Measurements from ENCODE around the gene CD320.
"Not testable (repeated sequence)": the region's sequence is repeated elsewhere in the genome, so short reads cannot be mapped to it uniquely, and the experiment has no call there.

Gene CD320

GRCh38 chr19:8333767-8334457 is 25.8 kb upstream of the CD320 start:
- no peak for DNase-seq (ENCODE audit: low spot score)

- no peak for DNase-seq (ENCODE audit: low spot score)
Observed at GRCh38 chr19:8332976-8333766, 25.0 kb upstream of the CD320 start.

GRCh38 chr19:8331263-8331845 is 23.2 kb upstream of the CD320 start:
- no peak for DNase-seq (ENCODE audit: low spot score)

GRCh38 chr19:8329996-8330395 is 21.8 kb upstream of the CD320 start:
- no peak for DNase-seq (ENCODE audit: low spot score)

GRCh38 chr19:8325454-8325853 is 17.3 kb upstream of the CD320 start:
- no peak for DNase-seq (ENCODE audit: low spot score)

GRCh38 chr19:8324186-8325050 is 16.3 kb upstream of the CD320 start:
- no peak for DNase-seq (ENCODE audit: low spot score)

- DNase-seq (ENCODE audit: low spot score) = no peak
Observed at GRCh38 chr19:8323781-8324185, 15.6 kb upstream of the CD320 start.

GRCh38 chr19:8322638-8322997 is 14.5 kb upstream of the CD320 start:
- no peak for DNase-seq (ENCODE audit: low spot score)

- no peak for DNase-seq (ENCODE audit: low spot score)
Observed at GRCh38 chr19:8321986-8322637, 14.0 kb upstream of the CD320 start.

- peak; percentile 92 for DNase-seq (ENCODE audit: low spot score)
Observed at GRCh38 chr19:8321067-8321985, 13.2 kb upstream of the CD320 start, which contains the start of the genes NDUFA7 and RPS28. TSS of gene NDUFA7 (minus strand) at chr19:8321375. CDS start at chr19:8321358, 17 bp downstream. TSS of gene RPS28 (plus strand) at chr19:8321496. CDS start at chr19:8321531, 35 bp downstream.

- DNase-seq (ENCODE audit: low spot score) = no peak
Observed at GRCh38 chr19:8320564-8321066, 12.5 kb upstream of the CD320 start.

- no peak for DNase-seq (ENCODE audit: low spot score)
Observed at GRCh38 chr19:8319807-8320520, 11.8 kb upstream of the CD320 start.

- not testable (repeated sequence) for DNase-seq (ENCODE audit: low spot score)
Observed at GRCh38 chr19:8318835-8319234, 10.7 kb upstream of the CD320 start.

- DNase-seq (ENCODE audit: low spot score) = no peak
Observed at GRCh38 chr19:8316351-8317125, 8.4 kb upstream of the CD320 start.

GRCh38 chr19:8314981-8315640 is 7.0 kb upstream of the CD320 start:
- DNase-seq (ENCODE audit: low spot score) = not testable (repeated sequence)

- no peak for DNase-seq (ENCODE audit: low spot score)
Observed at GRCh38 chr19:8311461-8312260, 3.5 kb upstream of the CD320 start.

GRCh38 chr19:8310342-8311055 is 2.3 kb upstream of the CD320 start:
- no peak for DNase-seq (ENCODE audit: low spot score)
